ENCODE data around the gene SEC61B.

Gene SEC61B

GRCh38 chr9:99241106-99241505 lies 19.0 kb downstream of the SEC61B start:
- DNase-seq (ENCODE audit: low read depth) = no peak
- TF ChIP-seq CTCF (IDR thresholded peaks at IDR 0.05; ENCODE audit: control insufficient read depth, extremely low read depth, insufficient read depth) = no peak

GRCh38 chr9:99244344-99245260 lies 22.5 kb downstream of the SEC61B start:
- no peak for TF ChIP-seq CTCF (IDR thresholded peaks at IDR 0.05; ENCODE audit: control insufficient read depth, extremely low read depth, insufficient read depth)
- DNase-seq (ENCODE audit: low read depth) = no peak
- H3K4me3 ChIP-seq (ENCODE audit: low read depth, low read length) = no peak overlapping the region

More at GRCh38 chr9:99241106-99241505, 19.0 kb downstream of the SEC61B start:
- H3K4me3 ChIP-seq (ENCODE audit: low read depth, low read length) = no peak overlapping the region

- DNase-seq (ENCODE audit: low read depth) = no peak
- TF ChIP-seq CTCF (IDR thresholded peaks at IDR 0.05; ENCODE audit: control insufficient read depth, extremely low read depth, insufficient read depth) = no peak
- no peak overlapping the region for H3K4me3 ChIP-seq (ENCODE audit: low read depth, low read length)
These were observed 27.5 kb downstream of the SEC61B start for GRCh38 chr9:99249619-99250018.

DNA sequence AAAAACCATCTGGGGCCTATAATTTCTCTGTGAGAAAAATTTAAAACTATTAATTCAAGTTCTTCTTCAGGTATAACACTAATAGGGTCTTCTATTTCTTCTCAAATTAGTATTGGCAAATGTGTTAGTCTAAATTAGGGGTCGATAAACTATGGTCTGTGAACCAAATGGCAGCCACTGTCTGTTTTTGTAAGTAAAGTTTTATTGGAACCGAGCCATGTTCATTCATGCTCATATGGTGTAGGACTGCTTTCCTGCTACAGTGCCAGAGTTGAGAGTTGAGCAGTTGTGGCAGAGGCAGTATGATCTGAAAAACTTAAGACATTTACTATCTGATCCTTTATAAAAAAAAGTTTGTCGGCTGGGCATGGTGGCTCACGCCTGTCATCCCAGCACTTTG lies 29.1 kb downstream of the SEC61B start:
- no peak for TF ChIP-seq CTCF (IDR thresholded peaks at IDR 0.05; ENCODE audit: control insufficient read depth, extremely low read depth, insufficient read depth)
- no peak for DNase-seq (ENCODE audit: low read depth)
- no peak overlapping the region for H3K4me3 ChIP-seq (ENCODE audit: low read depth, low read length)

- no peak for TF ChIP-seq CTCF (IDR thresholded peaks at IDR 0.05; ENCODE audit: control insufficient read depth, extremely low read depth, insufficient read depth)
- no peak for DNase-seq (ENCODE audit: low read depth)
- no peak overlapping the region for H3K4me3 ChIP-seq (ENCODE audit: low read depth, low read length)
These were observed 31.1 kb downstream of the SEC61B start for GRCh38 chr9:99253134-99253533.

DNA sequence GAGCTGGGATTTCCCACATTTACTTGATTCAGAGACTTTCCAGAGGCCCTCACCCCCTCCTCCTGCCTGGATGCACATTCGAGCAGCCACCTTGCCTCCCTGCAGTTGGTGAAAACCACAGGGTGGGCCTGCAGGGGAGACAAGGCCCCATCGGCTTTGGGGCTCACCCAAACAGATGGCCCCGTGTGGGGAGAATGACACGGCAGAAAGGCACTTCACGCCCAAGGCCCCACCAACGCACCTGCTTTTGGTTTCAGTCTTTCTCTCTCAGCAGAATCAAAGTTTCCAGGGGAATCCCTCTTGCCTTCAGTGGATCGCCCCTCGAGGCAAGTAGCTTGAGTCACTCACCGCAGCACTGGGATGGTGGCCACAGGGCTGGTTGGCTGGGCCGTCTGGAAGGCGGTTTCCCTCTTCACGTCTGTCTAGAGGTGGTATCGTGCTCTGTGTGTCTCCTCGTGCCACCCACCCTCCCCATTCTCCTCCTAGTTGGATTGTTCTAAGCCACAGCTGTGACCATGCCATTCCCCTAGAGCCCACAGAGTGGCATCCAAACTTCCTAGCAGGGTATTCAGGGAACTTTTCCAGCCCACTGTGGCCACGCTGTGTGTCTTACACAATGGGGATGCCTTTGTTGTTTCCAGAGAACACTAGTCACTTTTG lies 31.8 kb downstream of the SEC61B start:
- DNase-seq (ENCODE audit: low read depth) = no peak
- TF ChIP-seq CTCF (IDR thresholded peaks at IDR 0.05; ENCODE audit: control insufficient read depth, extremely low read depth, insufficient read depth) = no peak

More for the DNA sequence above, 31.8 kb downstream of the SEC61B start:
- H3K4me3 ChIP-seq (ENCODE audit: low read depth, low read length) = no peak overlapping the region

Data from LNCaP clone FGC (cell line).